Gastrocnemius medialis (tissue), 4 donors: Measurements from ENCODE around the gene APPBP2. TPM values are rescaled to one million over a fixed set of nuclear protein-coding genes. Genes with fewer than 3 reads are reported as not detected.

Experiments
- ATAC-seq, 2 donors: fragments of 150-250 bp; one replicate each; pipeline ENCODE4 v1.9.1; 2016
- DNase-seq, 2 donors: peaks; one replicate each; pipeline ENCODE4 v3.0.0-alpha.2; 2019
- H3K27ac ChIP-seq, 4 donors: fragments of 200-600 bp; sonication (generic); 1 replicate in 1 of 4; 2 replicates in 3 of 4; pipeline ENCODE4 v1.5.1; 2016 to 2018; ENCODE audit warnings: mild to moderate bottlenecking in 2 of 4, moderate library complexity in 1 of 4
- H3K27me3 ChIP-seq, 3 donors: fragments of 200-600 bp; sonication (generic) in 2 of 3; 1 replicate in 1 of 3; 2 replicates in 2 of 3; pipeline versions ENCODE4 v1.5.1 to v1.6.0; 2016 to 2019; ENCODE audit warnings: mild to moderate bottlenecking in 1 of 3, moderate library complexity in 1 of 3
- H3K36me3 ChIP-seq, 2 donors: fragments of 200-600 bp; sonication (generic) in 1 of 2; one replicate each; pipeline ENCODE4 v1.5.1; 2017 to 2018
- H3K4me1 ChIP-seq, 2 donors: fragments of 200-600 bp; sonication (generic) in 1 of 2; one replicate each; pipeline ENCODE4 v1.5.1; 2016 to 2017; ENCODE audit warnings: mild to moderate bottlenecking in 2 of 2
- H3K4me3 ChIP-seq, 4 donors: fragments of 200-600 bp; sonication (generic) in 3 of 4; 1 replicate in 1 of 4; 2 replicates in 3 of 4; pipeline ENCODE4 v1.5.1; 2016 to 2019; ENCODE audit warnings: mild to moderate bottlenecking in 2 of 4
- H3K9me3 ChIP-seq, 3 donors: fragments of 200-600 bp; sonication (generic) in 2 of 3; 1 replicate in 1 of 3; 2 replicates in 2 of 3; pipeline ENCODE4 v1.5.1; 2016 to 2019
- CTCF ChIP-seq, 5 experiments: fragments of 450-650 bp in 3 of 5; fragments of 200-600 bp in 2 of 5; sonication (generic) in 2 of 5; IDR thresholded peaks in 4 of 5; conservative IDR thresholded peaks in 1 of 5; 1 replicate in 4 of 5; 2 replicates in 1 of 5; pipeline ENCODE4 v1.5.1; 2016 to 2019; ENCODE audit warnings: antibody characterized with exemption in 5 of 5, mild to moderate bottlenecking in 3 of 5, moderate library complexity in 3 of 5
- POLR2A ChIP-seq, 2 donors: fragments of 450-650 bp; IDR thresholded peaks; one replicate each; pipeline ENCODE4 v1.6.1; 2017; ENCODE audit warnings: antibody characterized with exemption in 2 of 2, mild to moderate bottlenecking in 2 of 2, moderate library complexity in 2 of 2
- in situ Hi-C, 4 donors: fragments of 200-750 bp; cut with MboI; loops; one replicate each; pipeline versions ENCODE4 v1.15.0 to v1.8.0; 2017; ENCODE audit warnings: low sequenced_read_pairs in 4 of 4
- intact Hi-C: fragments of 100-400 bp; cut with DNase I; formaldehyde crosslinking; loops from one replicate; pipeline ENCODE4 v1.15.1; 2023; ENCODE audit warnings: low total_unique reads
- total RNA-seq, 4 donors: library from RNA; depleted of rRNA; stranded (reverse); fragments of >200 nt; gene quantifications; one replicate each; pipeline versions ENCODE4 v1.1.0 to v1.2.3, GENCODE V29; 2016

Gene APPBP2
- total RNA-seq, 4 donors from 2014 or later, result 14.2 to 21.8 (median 18.1) TPM

- Histone ChIP-seq H3K27me3 (no peaks in the 10 kb centered on the region), H3K9me3 (no peaks in the 10 kb centered on the region), H3K4me3 (no peak overlapping the region), H3K36me3 (peaks cover 0 to 7% of the 10 kb centered on the region in 2 donors), H3K27ac (no peak overlapping the region), H3K4me1 (peaks cover 20 to 29% of the 10 kb centered on the region in 2 donors)
- ATAC-seq (no peak), DNase-seq (no peak)
- in situ Hi-C loops, result loop anchor here in 1 of 4 donors (25.0 kb wide), 2 partner anchors 164 to 1211 kb away; no protein-coding TSS in a partner anchor
- intact Hi-C loops, result loop anchor here (10.0 kb wide), 1 partner anchor 161 kb away; no protein-coding TSS in a partner anchor
- TF ChIP-seq POLR2A (IDR thresholded peaks at IDR 0.05), result no peak
- TF ChIP-seq CTCF (IDR thresholded peaks at IDR 0.05 in 4 of 5, conservative IDR thresholded peaks at IDR 0.05 in 1 of 5), result no peak
Observed at GRCh38 chr17:60473788-60474187, 52.3 kb downstream of the APPBP2 start.

GRCh38 chr17:60472449-60472848, 53.6 kb downstream of the APPBP2 start:
- no peak for DNase-seq
- Histone ChIP-seq H3K4me3 (no peak overlapping the region), H3K36me3 (peaks cover 0 to 2% of the 10 kb centered on the region in 2 donors), H3K9me3 (no peaks in the 10 kb centered on the region), H3K4me1 (peaks cover 27 to 37% of the 10 kb centered on the region in 2 donors), H3K27me3 (no peaks in the 10 kb centered on the region), H3K27ac (peak overlapping the region in 2 of 4 donors; percentile 0 to 17)
- intact Hi-C loops, result loop anchor here (10.0 kb wide), 1 partner anchor 162 kb away; no protein-coding TSS in a partner anchor
- ATAC-seq, result peak in 1 of 2 donors; percentile 32
- no peak for TF ChIP-seq POLR2A (IDR thresholded peaks at IDR 0.05)
- no peak for TF ChIP-seq CTCF (IDR thresholded peaks at IDR 0.05 in 4 of 5, conservative IDR thresholded peaks at IDR 0.05 in 1 of 5)
- in situ Hi-C loops, result loop anchor here in 1 of 4 donors (25.0 kb wide), 2 partner anchors 165 to 1210 kb away; no protein-coding TSS in a partner anchor

DNA sequence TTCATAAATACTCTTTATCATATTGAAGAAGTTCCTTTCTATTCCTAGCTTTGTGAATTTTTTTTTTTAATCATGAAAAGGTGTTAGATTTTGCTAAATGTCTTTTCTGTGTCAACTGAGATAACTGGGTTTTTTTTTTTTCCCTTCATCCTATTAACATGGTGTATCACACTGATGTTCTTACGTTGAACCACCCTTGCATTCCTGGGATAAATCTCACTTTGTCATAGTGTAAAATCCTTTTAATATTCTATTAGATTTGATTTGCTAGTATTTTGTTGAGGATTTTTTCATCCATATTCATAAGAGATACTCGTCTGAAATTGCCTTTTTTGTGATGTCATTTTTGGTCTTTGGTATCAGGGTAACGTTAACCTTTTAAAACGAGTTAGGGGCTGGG, 54.6 kb downstream of the APPBP2 start:
- DNase-seq, result no peak

DNA sequence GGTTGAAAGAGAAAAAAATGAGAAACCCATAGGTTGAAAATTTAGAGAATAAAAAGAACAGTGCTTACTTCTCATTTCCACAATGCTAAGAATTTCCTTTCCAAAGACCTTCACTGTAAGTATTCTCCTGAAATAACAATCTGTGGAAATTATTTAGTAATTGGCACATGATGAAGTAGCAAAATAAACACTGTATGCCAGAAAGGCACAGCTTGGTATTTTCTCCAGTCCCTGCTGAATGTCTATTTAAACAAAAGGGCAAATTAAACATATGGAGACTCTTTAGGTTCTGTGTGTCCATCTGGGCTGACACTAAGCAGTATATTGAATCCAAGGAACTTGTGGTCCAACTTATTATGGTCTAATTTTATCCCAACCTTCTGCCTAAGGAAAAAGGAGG, 57.7 kb downstream of the APPBP2 start:
- H3K27me3 ChIP-seq, result no peaks in the 10 kb centered on the region
- H3K4me1 ChIP-seq, result peaks cover 27 to 37% of the 10 kb centered on the region in 2 donors
- no peak for DNase-seq
- H3K9me3 ChIP-seq, result no peaks in the 10 kb centered on the region
- intact Hi-C loops (no loop called here), in situ Hi-C loops (loop anchor here in 1 of 4 donors (25.0 kb wide), 2 partner anchors 169 to 1206 kb away; no protein-coding TSS in a partner anchor)
- H3K4me3 ChIP-seq, result no peak overlapping the region
- no peak for ATAC-seq
- peak overlapping the region; percentile 35 to 61 (median 45) for H3K27ac ChIP-seq
- TF ChIP-seq CTCF (IDR thresholded peaks at IDR 0.05 in 4 of 5, conservative IDR thresholded peaks at IDR 0.05 in 1 of 5) (no peak), POLR2A (IDR thresholded peaks at IDR 0.05) (no peak)
- H3K36me3 ChIP-seq, result peaks cover 0 to 36% of the 10 kb centered on the region in 2 donors

More for the DNA sequence above, 54.6 kb downstream of the APPBP2 start:
- Histone ChIP-seq H3K36me3 (peaks cover 0 to 5% of the 10 kb centered on the region in 2 donors), H3K27me3 (no peaks in the 10 kb centered on the region), H3K4me3 (no peak overlapping the region), H3K4me1 (peaks cover 27 to 37% of the 10 kb centered on the region in 2 donors), H3K27ac (no peak overlapping the region), H3K9me3 (no peaks in the 10 kb centered on the region)
- intact Hi-C loops (loop anchor here (10.0 kb wide), 1 partner anchor 163 kb away; no protein-coding TSS in a partner anchor), in situ Hi-C loops (loop anchor here in 1 of 4 donors (25.0 kb wide), 2 partner anchors 166 to 1209 kb away; no protein-coding TSS in a partner anchor)
- ATAC-seq, result no peak
- TF ChIP-seq CTCF (IDR thresholded peaks at IDR 0.05 in 4 of 5, conservative IDR thresholded peaks at IDR 0.05 in 1 of 5), result no peak
- no peak for TF ChIP-seq POLR2A (IDR thresholded peaks at IDR 0.05)
